ENCODE results near the gene NPAS2.

The NPAS2 gene

DNA sequence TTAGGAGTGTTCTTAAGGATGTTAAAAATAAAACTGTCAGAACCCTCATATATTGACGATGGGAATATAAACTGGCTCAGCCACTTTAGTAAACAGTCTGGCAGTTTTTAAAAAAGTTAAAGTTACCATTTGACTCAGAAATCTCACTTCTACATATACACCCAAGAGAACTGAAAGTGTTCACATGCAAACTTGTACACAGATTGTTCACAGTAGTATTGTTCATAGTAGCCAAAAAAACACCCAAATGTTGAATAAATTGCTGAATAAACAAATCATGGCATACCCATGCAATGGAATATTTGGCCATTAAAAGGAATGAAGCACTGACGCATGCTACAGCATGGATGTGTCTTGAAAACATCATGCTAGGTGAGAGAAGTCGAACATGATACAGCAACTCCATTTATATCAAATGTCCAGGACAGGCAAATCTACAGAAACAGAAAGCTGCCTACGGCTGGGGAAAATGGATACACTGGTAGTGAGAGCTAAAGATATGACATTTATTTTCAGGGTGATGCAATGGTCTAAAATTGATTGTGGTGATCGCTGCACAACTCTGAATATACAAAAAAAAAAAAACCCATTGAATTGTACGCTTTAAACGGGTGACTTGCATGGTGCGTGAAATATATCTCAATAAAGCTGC, 192.2 kb downstream of the NPAS2 start:
- DNase-seq (ENCODE audit: low read depth, low spot score) = no peak

- DNase-seq (ENCODE audit: low read depth, low spot score) = peak; percentile 63
These were observed 192.8 kb downstream of the NPAS2 start for GRCh38 chr2:101012706-101013181.

DNA sequence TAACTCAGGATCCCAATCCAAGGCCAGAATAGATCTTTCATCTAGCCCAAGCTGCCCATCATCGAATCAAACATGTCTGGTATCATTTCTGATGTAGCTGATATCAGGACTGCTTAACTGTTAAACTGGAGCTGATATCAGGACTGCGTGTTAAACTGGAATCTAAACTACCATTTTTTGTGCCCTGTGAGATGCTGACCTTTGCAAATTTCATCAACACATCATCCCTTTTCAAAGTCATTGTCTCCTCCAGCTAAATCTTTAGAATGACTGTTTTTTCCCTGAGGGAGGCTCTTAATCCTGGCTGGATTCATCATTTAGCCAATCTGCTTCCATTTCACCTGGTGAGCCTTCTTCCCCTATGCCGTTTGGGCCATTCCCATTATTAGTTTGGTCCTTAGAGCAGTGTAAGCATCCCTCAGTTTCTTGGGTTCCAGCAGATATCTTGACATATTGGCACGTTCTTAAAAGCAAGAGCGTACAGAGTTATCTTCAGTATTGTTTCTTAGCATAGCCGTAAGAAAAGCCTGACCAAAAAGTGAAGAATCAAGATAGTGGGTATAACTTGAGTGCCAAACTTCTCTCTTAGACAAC, 194.4 kb downstream of the NPAS2 start:
- no peak for DNase-seq (ENCODE audit: low read depth, low spot score)

DNA sequence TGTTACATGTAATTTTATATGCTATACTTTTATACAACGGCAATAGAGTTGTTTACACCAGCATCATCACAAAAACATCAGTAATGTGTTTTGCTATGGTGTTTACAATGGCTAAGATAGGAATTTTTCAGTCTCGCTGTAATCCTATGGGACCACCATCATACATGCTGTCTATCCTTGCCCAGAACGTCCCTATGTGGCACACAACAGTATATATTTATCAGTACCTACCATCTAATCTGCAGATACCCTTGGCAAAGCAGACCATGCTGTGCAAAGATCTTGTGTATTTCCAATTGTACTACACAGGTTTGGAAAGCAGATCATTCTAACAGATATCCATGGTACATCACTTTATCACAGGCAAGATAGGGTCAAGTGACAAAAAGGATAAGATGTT, 197.4 kb downstream of the NPAS2 start:
- DNase-seq (ENCODE audit: low read depth, low spot score) = no peak

DNA sequence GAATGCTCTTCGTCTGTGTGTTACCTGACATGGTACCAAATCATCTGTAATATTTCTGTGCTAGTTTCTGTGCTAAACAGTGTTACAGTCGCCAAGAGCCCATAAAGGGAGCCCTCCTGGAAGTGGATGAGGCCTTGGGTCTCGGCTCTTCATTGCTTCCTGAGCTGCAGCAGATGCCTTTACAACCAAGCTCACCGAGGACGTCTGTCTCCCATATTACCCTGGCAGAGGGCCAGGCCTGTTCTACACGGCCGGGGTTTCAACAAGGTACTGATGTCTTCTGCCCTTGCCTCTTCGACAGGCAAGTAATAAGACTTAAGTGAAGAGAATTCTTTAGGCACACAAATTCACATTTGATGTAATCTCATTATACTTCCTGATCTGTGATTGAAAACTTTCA, 199.0 kb downstream of the NPAS2 start:
- DNase-seq (ENCODE audit: low read depth, low spot score) = no peak

DNA sequence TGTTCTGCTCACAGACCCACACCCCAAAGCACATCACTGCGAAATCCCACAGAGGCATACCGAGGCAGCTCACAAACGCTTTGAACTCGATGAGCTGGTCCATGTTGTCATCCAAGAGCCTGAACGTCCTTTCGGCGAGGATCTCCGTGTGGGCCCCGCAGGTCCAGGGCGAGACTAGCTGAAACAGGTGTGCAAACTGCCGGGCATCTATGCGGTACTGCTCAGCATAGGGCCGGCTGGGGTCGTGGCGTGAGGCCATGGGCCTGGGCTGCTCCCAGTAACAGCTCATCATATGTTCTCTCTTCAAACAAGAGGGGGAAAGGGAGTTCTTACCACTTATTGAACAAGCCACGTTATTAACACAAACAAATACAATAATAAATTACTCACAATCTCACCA, 202.3 kb downstream of the NPAS2 start:
- no peak for DNase-seq (ENCODE audit: low read depth, low spot score)

DNA sequence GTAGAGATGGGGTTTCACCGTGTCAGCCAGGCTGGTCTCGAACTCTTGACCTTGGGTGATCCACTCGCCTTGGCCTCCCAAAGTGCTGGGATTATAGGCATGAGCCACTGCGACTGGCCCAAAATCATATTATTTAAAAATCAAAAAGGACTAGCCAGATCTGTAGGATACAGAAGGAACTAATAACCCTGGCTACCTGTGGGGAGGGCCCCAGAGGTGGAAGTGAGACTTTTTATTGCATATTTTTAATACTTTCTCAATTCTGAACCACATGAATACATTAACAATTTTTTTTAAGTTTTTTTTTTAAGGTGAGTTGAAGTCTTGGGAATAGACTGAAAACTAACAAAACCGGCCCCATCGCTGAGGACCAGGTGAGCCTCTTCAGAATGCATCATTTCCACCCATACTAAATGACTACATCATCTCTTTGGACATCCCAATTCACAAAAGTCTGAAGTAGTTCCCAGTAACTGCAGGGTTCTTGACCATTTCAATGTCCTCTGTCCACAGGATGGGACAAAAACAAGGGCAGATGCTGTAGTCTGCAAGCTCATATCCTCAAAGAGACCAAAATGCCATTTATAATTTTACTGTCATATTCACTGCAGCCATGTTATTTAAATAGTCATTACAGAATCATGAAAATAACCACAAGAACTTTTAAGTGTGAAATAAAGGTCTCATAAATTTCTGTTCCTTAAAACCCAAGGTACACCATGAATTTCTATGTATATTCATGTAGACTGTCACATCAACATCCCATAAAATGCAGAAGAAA, 203.6 kb downstream of the NPAS2 start:
- no peak for DNase-seq (ENCODE audit: low read depth, low spot score)

DNA sequence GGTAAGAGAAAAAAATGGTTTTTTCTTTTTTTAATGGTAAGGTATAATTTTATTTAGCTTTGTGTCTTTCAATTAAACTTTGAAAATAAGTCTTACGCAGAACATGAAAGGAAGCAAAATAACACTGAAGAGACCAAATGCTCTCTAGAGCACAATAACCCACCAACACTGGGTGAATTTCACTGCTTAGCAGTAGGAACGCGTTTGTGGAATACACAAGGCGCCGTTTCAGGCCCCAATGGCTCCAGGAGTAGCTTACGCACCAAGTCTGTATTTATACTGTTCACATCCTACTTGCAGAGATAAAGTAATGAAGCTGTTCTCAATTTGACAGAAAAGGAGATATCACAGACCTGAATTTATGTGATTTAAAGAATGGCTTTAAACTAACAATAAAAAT, 205.6 kb downstream of the NPAS2 start:
- no peak for DNase-seq (ENCODE audit: low read depth, low spot score)

DNA sequence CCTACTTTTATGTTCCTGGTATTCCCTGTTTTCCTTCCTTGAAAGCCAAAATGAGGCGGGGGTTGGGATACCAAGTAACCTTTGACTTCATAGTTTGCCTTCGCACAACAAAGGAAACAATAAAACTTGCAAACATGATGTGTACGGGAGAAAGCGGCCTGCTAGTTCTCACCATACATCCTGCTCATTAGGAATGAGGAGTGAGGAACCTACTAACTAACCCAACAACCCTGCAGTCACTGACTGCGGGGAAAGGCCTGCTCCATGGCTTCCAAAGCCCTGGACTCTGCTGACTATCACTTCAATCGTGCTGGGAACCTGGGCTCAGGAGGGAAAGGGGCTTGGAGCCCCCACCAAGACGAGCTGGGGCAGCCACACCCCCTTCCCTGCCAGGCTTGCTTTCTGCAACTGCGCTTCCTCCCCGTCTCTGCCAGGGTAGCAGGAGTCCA, 206.3 kb downstream of the NPAS2 start:
- DNase-seq (ENCODE audit: low read depth, low spot score) = no peak

DNA sequence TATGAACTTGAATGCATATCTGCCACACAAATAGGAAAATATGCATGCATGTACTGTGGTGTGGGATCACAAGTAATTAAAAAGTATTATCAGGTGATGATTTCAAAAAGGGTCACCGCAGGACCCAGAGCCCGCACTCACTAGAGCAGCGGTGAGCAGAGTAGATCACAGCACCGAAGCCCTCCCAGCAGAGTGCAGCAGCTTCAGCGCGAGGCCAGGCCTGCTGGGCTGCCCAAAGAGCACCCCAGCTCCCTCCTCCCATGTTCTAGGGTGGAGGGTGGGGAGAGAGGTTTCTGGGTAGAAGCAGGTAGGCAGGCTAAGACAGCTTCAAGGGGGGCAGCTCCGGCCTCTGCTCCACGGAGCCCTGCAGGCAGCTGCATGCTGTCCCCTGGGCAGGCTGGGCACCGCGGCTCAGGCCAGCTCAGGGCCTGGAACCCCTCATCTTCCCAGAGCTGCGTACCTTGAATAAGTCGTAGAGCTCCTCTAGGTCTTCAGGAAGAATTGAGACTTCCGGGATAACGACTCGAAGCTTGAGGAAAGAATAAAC, 207.1 kb downstream of the NPAS2 start:
- no peak for DNase-seq (ENCODE audit: low read depth, low spot score)

GRCh38 chr2:101027852-101028251, 207.9 kb downstream of the NPAS2 start:
- no peak for DNase-seq (ENCODE audit: low read depth, low spot score)

GRCh38 chr2:101030866-101031554, 211.1 kb downstream of the NPAS2 start:
- DNase-seq (ENCODE audit: low read depth, low spot score) = no peak

DNA sequence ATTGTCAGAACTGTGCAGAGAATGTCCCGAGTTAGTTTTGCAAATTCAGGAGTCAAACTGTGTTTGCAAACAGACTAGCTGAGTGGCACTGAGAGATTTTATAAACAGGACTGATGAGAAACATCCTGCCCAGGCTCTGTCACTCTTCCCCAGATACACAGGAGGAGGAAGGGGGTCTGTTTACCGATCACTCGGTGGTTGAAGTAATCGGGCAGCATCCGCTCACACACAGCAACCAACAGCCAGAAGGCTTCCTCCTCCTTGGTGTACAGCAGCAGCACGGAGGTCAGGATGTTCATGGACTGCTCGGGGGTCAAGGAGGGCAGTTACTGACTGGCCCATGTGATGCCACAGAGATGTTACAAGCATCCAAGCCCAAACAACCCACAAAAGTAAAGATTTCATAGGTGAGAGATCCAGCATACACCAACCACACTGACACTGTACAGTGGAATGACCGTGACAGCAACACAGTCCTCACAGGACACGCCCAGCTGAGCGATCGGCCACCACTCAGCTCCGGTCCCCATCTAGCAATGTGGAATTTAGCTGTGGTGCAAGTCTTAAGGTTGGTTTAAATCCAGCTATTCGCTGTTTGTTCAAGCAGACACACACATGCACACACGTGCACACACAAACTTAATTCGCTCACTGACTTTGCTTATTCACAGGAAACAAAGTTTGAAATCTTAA, 212.3 kb downstream of the NPAS2 start:
- DNase-seq (ENCODE audit: low read depth, low spot score) = no peak

GRCh38 chr2:101036562-101036961, 216.6 kb downstream of the NPAS2 start:
- DNase-seq (ENCODE audit: low read depth, low spot score) = peak; percentile 42

DNA sequence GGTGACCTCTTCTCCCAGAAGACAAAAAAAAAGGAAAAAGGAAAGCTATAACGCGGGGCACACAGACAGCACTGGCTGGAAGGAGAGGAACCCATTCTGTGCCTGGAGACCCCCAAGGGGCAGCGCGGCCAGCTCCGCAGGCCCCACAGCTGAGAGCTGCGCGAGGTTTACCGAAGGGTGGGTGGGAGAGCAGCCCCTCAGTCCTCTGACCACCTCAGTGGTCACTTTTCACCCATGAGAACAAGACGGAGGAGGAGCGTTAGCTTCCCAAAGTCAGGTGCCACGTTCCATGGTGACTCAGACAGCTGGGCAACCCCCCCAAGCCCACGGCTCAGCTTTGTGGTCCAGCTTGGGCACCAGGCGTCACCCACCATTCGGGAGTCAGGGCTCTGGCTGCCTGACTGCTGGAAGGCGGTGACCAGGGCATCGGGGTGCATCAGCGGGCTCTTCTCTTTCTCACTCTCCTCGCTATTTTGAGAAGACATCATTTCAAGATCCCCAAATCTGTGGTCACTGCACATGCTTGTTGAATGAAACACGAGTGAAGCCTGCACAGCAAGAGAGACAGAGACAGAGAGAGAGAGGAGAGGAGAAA, 217.3 kb downstream of the NPAS2 start:
- no peak for DNase-seq (ENCODE audit: low read depth, low spot score)

GRCh38 chr2:101038455-101039255, 218.7 kb downstream of the NPAS2 start:
- no peak for DNase-seq (ENCODE audit: low read depth, low spot score)

DNA sequence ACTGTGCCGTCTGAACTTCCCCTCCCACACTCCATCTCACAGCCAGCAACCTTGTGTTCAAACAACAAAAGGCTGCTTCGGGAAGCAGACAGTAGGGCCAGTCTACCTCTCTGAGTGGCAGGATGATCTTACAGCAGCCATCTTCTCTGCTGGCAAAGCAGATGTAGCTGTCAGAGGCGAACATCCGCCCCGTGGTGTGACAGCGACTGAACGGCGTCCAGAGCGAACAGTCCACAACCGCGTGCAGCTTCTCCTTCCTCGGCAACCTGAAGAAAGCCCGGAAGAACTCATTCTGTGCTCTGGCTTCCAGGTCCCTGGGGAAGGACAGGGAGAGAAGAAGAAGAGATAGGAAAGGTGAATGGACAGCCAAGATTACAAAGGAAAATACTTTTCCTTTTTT, 220.1 kb downstream of the NPAS2 start:
- no peak for DNase-seq (ENCODE audit: low read depth, low spot score)

DNA sequence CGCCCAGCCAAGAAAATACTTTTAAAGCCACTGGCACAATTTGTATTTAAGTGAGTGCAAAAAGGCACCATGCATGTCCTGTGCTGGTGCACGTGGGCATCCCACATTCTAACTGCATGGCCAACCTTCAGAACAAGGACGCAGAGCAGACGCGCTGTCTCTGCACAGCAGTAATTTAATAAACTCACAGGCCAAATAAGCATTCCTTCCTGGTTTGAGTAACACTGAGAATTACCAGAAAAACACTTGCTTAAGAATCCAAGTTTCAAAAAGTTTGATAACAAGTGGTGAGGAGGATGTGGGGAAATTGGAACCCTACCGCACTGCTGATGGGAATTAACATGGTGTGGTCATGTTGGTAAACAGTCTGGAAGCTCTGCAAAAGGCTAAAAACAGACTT, 220.8 kb downstream of the NPAS2 start:
- no peak for DNase-seq (ENCODE audit: low read depth, low spot score)

DNA sequence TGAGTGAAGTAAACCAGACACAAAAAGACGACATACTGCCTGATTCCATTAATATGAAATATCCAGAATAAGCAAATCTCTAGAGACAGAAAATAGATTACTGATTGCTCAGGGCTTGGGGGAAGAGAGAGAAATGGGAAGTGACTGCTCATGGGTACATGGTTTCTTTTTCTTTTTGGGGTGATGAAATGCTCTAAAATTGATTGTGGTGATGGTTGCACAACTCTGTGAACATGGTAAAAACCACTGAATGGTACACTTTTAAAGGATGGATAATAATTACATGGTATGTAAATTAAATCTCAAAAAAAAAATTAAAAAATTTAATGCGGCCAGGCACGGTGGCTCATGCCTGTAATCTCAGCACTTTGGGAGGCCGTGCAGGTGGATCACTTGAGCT, 221.5 kb downstream of the NPAS2 start:
- DNase-seq (ENCODE audit: low read depth, low spot score) = no peak

DNA sequence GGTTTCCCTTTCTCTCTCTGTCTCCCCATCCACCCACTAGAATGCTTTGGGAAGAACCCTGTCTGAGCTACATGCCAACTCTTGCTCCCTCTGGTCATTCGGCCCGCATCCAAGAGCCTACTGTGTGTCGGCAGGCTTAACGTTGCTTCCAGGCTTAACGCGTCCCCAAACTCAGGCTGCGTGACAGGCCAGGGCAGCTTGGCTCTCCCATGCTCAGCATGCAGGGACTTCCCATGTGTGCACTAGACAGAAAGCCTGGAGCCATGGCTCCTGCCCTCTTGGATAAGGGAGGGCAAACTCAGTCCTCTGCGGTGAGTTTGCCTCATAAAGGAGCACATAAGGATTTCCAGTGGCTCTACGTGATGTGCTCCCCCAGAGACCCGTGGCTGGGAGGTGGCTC, 225.4 kb downstream of the NPAS2 start:
- DNase-seq (ENCODE audit: low read depth, low spot score) = no peak
